K562 (cell line): ENCODE data around the gene SDS.

ENCODE experiments used
- BCLAF1 ChIP-seq, 2 experiments: fragments of 450-650 bp in 1 of 2; IDR thresholded peaks; 2 replicates each; pipeline ENCODE4 v1.6.1; 2011 to 2017; ENCODE audit warnings: low read depth in 2 of 2, antibody characterized with exemption in 1 of 2, borderline replicate concordance in 1 of 2, low read length in 1 of 2, mild to moderate bottlenecking in 1 of 2, mixed read lengths in 1 of 2; ENCODE audit not compliant: control insufficient read depth in 1 of 2
- CTCF ChIP-seq, 3 experiments: IDR thresholded peaks in 2 of 3; conservative IDR thresholded peaks in 1 of 3; 2 replicates each; pipeline ENCODE4 v1.5.1; 2011 to 2012; ENCODE audit warnings: low read length in 3 of 3, mild to moderate bottlenecking in 3 of 3, control low read depth in 2 of 3, improper control_type of control experiment in 1 of 3, inconsistent platforms in 1 of 3, low read depth in 1 of 3, mixed read lengths in 1 of 3, moderate library complexity in 1 of 3; ENCODE audit not compliant: insufficient read depth in 2 of 3
- ILK ChIP-seq: fragments of 450-650 bp; IDR thresholded peaks from 2 replicates; pipeline ENCODE4 v1.6.1; 2016; ENCODE audit warnings: missing genetic modification characterization, low read depth, mild to moderate bottlenecking, missing compliant biosample characterization, moderate library complexity, borderline replicate concordance
- MXI1 ChIP-seq: IDR thresholded peaks from 2 replicates; pipeline ENCODE4 v1.6.1; 2011; ENCODE audit warnings: low read depth, mild to moderate bottlenecking, improper control_type of control experiment, low read length
- PHB2 ChIP-seq: fragments of 450-650 bp; IDR thresholded peaks from 2 replicates; pipeline ENCODE4 v1.6.1; 2017; ENCODE audit warnings: low read depth
- POLR2A ChIP-seq: fragments of 450-650 bp; conservative IDR thresholded peaks from 2 replicates; pipeline ENCODE4 v1.6.1; 2016
- REST ChIP-seq, 2 experiments: fragments of 450-650 bp; formaldehyde crosslinking in 1 of 2; IDR thresholded peaks; 2 replicates each; pipeline versions ENCODE4 v1.4.0 to v1.6.1; 2014 to 2020; ENCODE audit warnings: mild to moderate bottlenecking in 2 of 2, borderline replicate concordance in 1 of 2, low read depth in 1 of 2
- SLC30A9 ChIP-seq: fragments of 250-450 bp; sonication (Bioruptor Pico); IDR thresholded peaks from 2 replicates; pipeline ENCODE4 v1.8.0; 2022; ENCODE audit warnings: mild to moderate bottlenecking, moderate library complexity
- THAP7 ChIP-seq: fragments of 250-450 bp; sonication (Bioruptor Pico); IDR thresholded peaks from 2 replicates; pipeline ENCODE4 v1.5.0; 2021
- ZKSCAN1 ChIP-seq: fragments of 150-350 bp; IDR thresholded peaks from 2 replicates; pipeline ENCODE4 v1.6.1; 2016; ENCODE audit warnings: low read depth, low read length

GRCh38 chr12:113388351-113388750 lies 15.3 kb downstream of the SDS start:
- no peak for TF ChIP-seq ZKSCAN1
- TF ChIP-seq ILK (tag), result no peak
- no peak for TF ChIP-seq PHB2
- no peak for TF ChIP-seq THAP7 (CRISPR knock-in tag)
- no peak for TF ChIP-seq POLR2A
- TF ChIP-seq MXI1, result no peak
- TF ChIP-seq CTCF (IDR thresholded peaks at IDR 0.05 in 2 of 3, conservative IDR thresholded peaks at IDR 0.05 in 1 of 3; ENCODE audit: insufficient read depth in 2 of 3, low read depth in 1 of 3, low read length in 3 of 3), result no peak
- TF ChIP-seq REST (IDR thresholded peaks at IDR 0.05; ENCODE audit: borderline replicate concordance), result no peak
- TF ChIP-seq REST (CRISPR knock-in tag; IDR thresholded peaks at IDR 0.05; ENCODE audit: low read depth), result no peak
- TF ChIP-seq SLC30A9, result no peak
- no peak for TF ChIP-seq BCLAF1 (IDR thresholded peaks at IDR 0.05; ENCODE audit: borderline replicate concordance in 1 of 2, control insufficient read depth in 1 of 2, low read depth in 2 of 2, low read length in 1 of 2)
